Measurements from ENCODE around the gene CASP10. TPM values are rescaled to one million over a fixed set of nuclear protein-coding genes. Genes with fewer than 3 reads are reported as not detected.
"Not testable (repeated sequence)": the region's sequence is repeated elsewhere in the genome, so short reads cannot be mapped to it uniquely, and the experiment has no call there.

Gene CASP10
- total and polyA plus RNA-seq, 2 donors (not counting 1 experiment from before 2014, with no cell fraction given), result 16.0 to 34.3 TPM

- intact Hi-C loops (cut with micrococcal nuclease), result no loop called here
- H3K4me3 ChIP-seq (ENCODE audit: control extremely low read depth in 1 of 5, extremely low read depth in 1 of 5, insufficient read depth in 1 of 5, low read depth in 2 of 5, low read length in 4 of 5), result no peak overlapping the region
- no peaks in the 10 kb centered on the region for H3K27me3 ChIP-seq (replicated peaks in 1 of 4; ENCODE audit: control extremely low read depth in 1 of 4, control insufficient read depth in 3 of 4, insufficient read depth in 4 of 4, low read length in 3 of 4)
- ATAC-seq (ENCODE audit: low read depth) (no peak), DNase-seq (no peak)
- H3K4me2 ChIP-seq (replicated peaks; ENCODE audit: low read depth, low read length, poor library complexity, severe bottlenecking), result no peak overlapping the region
- no peak overlapping the region for H3K4me3 Mint-ChIP-seq
- CTCF ChIA-PET, result interaction anchor here (1.0 to 2.2 kb wide), 4 partner anchors 9 to 50 kb away, joined by 3 to 16 read pairs (median 5); partner anchors contain the start of gene CASP10
- no peaks in the 10 kb centered on the region for H3K9me3 Mint-ChIP-seq (ENCODE audit: insufficient read depth)
- peaks cover 25% of the 10 kb centered on the region for H3K79me2 ChIP-seq (ENCODE audit: control insufficient read depth, insufficient read depth, low read length)
- peak overlapping the region; percentile 66 for H3K27ac Mint-ChIP-seq
- TF ChIP-seq CTCF (IDR thresholded peaks at IDR 0.05) (no peak), EZH2 (IDR thresholded peaks at IDR 0.05; ENCODE audit: borderline replicate concordance, insufficient read depth, low read depth, low read length, poor library complexity, severe bottlenecking) (no peak)
- peaks cover 27% of the 10 kb centered on the region for H3K4me1 Mint-ChIP-seq
- no peak overlapping the region for H2AFZ ChIP-seq (ENCODE audit: insufficient read depth, low read depth, low read length, poor library complexity, severe bottlenecking)
- no CpG with 5 or more reads among the region's 3 CpGs for WGBS (ENCODE audit: insufficient coverage)
- H3K9me3 ChIP-seq (ENCODE audit: control extremely low read depth in 1 of 3, control insufficient read depth in 2 of 3, insufficient read depth in 1 of 3, low read length in 2 of 3), result peaks cover 0 to 4% (median 0%) of the 10 kb centered on the region in 3 donors
- peaks cover 12 to 20% of the 10 kb centered on the region in 2 donors for H3K4me1 ChIP-seq (ENCODE audit: control insufficient read depth in 2 of 2, insufficient read depth in 2 of 2, low read length in 2 of 2)
- H3K27ac ChIP-seq (ENCODE audit: low read length in 2 of 2), result no peak overlapping the region
- H3K27me3 Mint-ChIP-seq, result no peaks in the 10 kb centered on the region
- POLR2A ChIA-PET, result interaction anchor here (0.9 kb wide), 1 partner anchor 10 kb away, joined by 3 read pairs; no protein-coding TSS in a partner anchor
- H3K9ac ChIP-seq (ENCODE audit: low read length), result no peak overlapping the region
- peaks cover 7 to 29% of the 10 kb centered on the region in 2 experiments for H3K36me3 ChIP-seq (replicated peaks in 1 of 2; ENCODE audit: control extremely low read depth in 1 of 2, control insufficient read depth in 1 of 2, extremely low read depth in 1 of 2, insufficient read depth in 2 of 2, low read length in 1 of 2)
- H4K20me1 ChIP-seq (ENCODE audit: control insufficient read depth, insufficient read depth, low read length, poor library complexity, severe bottlenecking), result no peaks in the 10 kb centered on the region
Observed at GRCh38 chr2:201167546-201167945, 15.4 kb upstream of the CASP10 start.

GRCh38 chr2:201168496-201168895, 14.4 kb upstream of the CASP10 start:
- H3K4me3 ChIP-seq (ENCODE audit: control extremely low read depth in 1 of 5, extremely low read depth in 1 of 5, insufficient read depth in 1 of 5, low read depth in 2 of 5, low read length in 4 of 5); H3K27me3 Mint-ChIP-seq; H2AFZ ChIP-seq (ENCODE audit: insufficient read depth, low read depth, low read length, poor library complexity, severe bottlenecking); H4K20me1 ChIP-seq (ENCODE audit: control insufficient read depth, insufficient read depth, low read length, poor library complexity, severe bottlenecking); H3K9me3 Mint-ChIP-seq (ENCODE audit: insufficient read depth); H3K27me3 ChIP-seq (replicated peaks in 1 of 4; ENCODE audit: control extremely low read depth in 1 of 4, control insufficient read depth in 3 of 4, insufficient read depth in 4 of 4, low read length in 3 of 4); H3K9me3 ChIP-seq (ENCODE audit: control extremely low read depth in 1 of 3, control insufficient read depth in 2 of 3, insufficient read depth in 1 of 3, low read length in 2 of 3); H3K9ac ChIP-seq (ENCODE audit: low read length): not testable (repeated sequence)
- Mint-ChIP-seq H3K4me1 (peaks cover 27% of the 10 kb centered on the region), H3K4me3 (peak overlapping the region; percentile 79), H3K27ac (peak overlapping the region; percentile 91)
- intact Hi-C loops (cut with micrococcal nuclease), result loop anchor here (1.0 to 2.0 kb wide), 2 partner anchors 10 to 18 kb away; no protein-coding TSS in a partner anchor
- Histone ChIP-seq H3K4me1 (ENCODE audit: control insufficient read depth in 2 of 2, insufficient read depth in 2 of 2, low read length in 2 of 2) (peaks cover 12 to 20% of the 10 kb centered on the region in 2 donors), H3K36me3 (replicated peaks in 1 of 2; ENCODE audit: control extremely low read depth in 1 of 2, control insufficient read depth in 1 of 2, extremely low read depth in 1 of 2, insufficient read depth in 2 of 2, low read length in 1 of 2) (peaks cover 6 to 19% of the 10 kb centered on the region in 2 experiments), H3K27ac (ENCODE audit: low read length in 2 of 2) (peak overlapping the region; percentile 32 to 48), H3K79me2 (ENCODE audit: control insufficient read depth, insufficient read depth, low read length) (peaks cover 19% of the 10 kb centered on the region), H3K4me2 (replicated peaks; ENCODE audit: low read depth, low read length, poor library complexity, severe bottlenecking) (peak overlapping the region; percentile 42)
- DNase-seq (peak; percentile 60), ATAC-seq (ENCODE audit: low read depth) (peak; percentile 36)
- WGBS (ENCODE audit: insufficient coverage), result no CpG with 5 or more reads among the region's 1 CpG
- CTCF ChIA-PET, result interaction anchor here (0.8 to 2.2 kb wide), 8 partner anchors 9 to 267 kb away, joined by 3 to 16 read pairs (median 4); partner anchors contain the start of gene CASP10
- POLR2A ChIA-PET, result interaction anchor here (1.3 kb wide), 1 partner anchor 64 kb away, joined by 4 read pairs; no protein-coding TSS in a partner anchor
